ENCODE data around the gene LRRC14B. TPM values are rescaled to one million over a fixed set of nuclear protein-coding genes. Genes with fewer than 3 reads are reported as not detected.
"Not testable (repeated sequence)": the region's sequence is repeated elsewhere in the genome, so short reads cannot be mapped to it uniquely, and the experiment has no call there.

The LRRC14B gene
- polyA plus RNA-seq, 4 donors = 0.08 to 0.11 TPM; not detected in 2

DNA sequence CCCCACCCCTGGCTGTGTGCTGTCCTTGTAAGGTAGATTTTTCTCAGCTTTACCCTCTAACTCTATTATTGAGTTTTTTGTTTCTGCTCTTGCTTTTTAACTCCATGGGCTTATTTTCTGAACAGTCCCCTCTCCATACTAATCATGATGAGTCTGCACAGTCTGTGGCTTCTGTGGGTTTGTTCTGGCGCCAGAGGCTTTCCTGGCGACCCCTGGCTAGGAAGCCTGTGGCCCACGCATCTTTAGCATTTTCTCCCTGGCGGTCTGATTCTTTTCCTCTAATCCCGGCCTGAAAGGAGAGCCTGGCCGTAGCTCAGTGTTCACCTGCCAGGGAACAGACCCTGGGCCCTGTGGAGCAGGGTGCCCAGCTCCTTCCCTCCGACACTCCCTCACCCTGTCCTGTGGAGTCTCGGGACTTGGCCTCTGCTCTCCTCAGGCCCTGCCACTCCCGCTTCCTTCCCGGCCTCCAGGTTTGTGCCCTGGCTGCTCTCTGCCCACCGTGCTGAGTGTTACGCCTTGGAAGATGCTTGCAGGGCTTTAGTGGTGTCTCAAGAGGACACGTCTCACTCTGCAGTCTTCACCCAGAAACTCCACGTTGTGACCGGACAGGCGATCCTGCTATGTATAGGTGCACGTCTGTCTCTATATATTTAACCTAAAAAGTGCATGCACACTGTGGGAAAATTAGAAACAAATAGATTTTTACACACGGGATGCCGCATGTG, 31.7 kb upstream of the LRRC14B start:
- DNase-seq (ENCODE audit: low read depth in 4 of 4, low spot score in 2 of 4) = no peak

DNA sequence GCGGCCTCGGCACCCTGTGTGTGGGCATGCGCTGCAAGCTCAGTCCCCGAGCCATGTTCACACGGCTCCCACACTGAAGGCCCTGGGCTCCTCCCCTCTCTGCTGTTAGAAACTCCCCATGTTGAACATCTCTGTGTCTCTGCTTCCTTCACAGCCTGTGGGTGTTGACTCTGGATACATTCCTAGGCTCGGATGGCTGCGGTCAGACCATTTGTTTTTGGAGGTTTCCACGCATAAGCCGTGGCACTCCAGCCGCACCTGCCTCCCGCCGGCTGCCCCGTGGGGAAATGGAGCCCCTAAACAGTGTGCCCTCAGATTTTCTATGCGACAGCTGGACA, 31.2 kb upstream of the LRRC14B start:
- no peak for DNase-seq (ENCODE audit: low read depth in 4 of 4, low spot score in 2 of 4)

DNA sequence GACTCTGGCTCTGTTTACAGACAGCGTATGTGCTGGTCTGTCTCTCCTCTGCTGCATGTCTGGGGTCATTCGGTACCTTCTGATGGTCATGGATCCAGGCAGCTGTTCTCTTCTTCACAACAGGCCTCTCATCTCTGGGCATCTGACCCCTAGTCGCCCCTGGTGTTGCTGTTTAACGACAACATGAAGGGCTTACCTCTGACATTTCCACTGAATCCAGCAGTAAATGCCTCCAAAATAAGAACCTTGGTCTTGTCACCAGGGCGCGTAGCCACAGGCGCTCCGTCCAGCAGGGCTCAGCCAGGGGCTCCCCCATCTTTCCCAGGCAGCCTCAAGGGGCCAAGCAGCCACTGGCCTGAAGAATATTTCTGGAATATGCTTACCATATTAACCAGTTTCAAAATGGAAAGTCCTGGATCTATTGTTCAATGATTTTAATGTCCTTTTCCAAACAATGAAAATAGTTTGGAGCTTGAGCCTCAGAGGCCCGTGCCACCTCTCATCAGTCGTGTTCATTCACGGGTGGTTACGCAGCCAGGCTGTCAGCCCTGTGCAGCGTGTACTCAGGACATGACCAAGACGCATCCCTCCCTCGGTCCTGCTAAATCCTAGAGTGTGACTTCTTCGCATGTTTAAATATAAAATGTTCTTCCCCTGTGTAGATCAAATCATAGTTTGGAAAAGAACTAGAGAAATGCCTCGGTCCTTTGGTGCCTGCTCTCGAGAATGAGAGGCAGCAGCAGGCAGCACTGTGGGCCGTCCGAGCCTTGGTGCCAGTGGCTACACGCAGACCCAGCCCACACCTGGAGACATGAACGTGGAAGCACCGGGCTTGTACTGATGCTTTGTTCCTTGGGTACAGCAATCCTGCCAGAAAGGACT, 30.1 kb upstream of the LRRC14B start:
- no peak for DNase-seq (ENCODE audit: low read depth in 4 of 4, low spot score in 2 of 4)

DNA sequence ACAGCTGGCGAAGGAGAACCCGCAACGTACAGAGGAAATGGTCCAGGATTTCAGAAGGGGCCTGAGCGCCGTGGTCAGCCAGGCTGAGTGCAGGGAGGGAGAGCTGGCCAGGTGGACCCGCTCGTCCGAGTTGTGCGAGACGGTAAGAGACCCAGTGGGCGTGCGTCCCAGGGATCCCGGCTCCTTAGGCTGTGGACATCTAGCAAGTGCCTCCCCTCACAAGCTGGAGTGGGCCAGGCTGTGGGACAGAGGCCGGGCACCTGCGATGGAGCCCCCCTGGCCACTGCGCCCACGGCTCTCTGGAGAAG, 29.5 kb upstream of the LRRC14B start:
- no peak for DNase-seq (ENCODE audit: low read depth in 4 of 4, low spot score in 2 of 4)

DNA sequence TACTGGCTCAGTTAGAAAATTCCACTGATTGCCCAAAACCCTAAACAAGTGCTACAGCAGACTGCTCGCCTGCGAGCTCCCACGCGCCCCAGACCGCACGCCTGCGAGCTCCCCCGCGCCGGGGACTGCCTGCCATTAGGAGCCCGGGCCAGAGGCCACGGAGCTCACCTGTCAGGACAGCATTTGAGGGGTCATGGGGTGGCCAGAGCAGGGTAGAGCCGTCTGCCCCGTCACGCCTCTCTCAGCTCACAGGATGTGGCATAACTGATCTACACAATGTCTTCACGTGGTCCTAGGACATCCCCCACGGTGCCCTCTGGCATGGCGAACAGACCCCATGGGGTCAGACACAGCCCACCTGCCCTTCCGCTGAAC, 29.1 kb upstream of the LRRC14B start:
- no peak for DNase-seq (ENCODE audit: low read depth in 4 of 4, low spot score in 2 of 4)

DNA sequence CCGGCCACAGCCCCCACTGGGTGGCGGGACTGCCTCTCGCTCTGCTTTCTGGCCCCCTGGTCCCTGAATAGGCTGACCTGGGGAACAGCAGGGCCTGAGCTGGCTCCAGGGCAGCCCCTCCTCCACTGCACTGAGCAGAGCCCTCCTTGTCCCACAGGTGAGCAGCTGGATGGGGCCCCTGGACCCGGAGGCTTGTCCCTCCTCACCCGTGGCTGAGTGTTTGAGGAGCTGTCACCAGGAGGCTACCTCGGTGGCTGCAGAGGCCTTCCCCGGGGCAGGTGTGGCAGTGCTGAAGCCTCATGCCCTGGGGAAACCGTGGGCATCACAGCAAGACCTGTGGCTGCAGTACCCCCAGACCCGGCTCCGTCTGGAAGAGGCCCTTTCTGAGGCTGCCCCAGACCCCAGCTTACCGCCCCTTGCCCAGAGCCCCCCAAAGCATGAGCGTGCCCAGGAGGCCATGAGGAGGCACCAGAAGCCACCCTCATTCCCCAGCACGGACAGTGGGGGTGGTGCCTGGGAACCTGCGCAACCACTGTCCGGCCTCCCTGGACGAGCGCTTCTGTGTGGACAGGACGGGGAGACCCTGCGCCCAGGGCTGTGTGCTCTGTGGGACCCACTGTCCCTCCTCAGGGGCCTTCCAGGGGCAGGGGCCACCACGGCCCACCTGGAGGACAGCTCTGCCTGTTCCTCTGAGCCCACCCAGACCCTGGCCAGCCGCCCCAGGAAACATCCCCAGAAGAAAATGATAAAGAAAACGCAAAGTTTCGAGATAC, 28.5 kb upstream of the LRRC14B start:
- DNase-seq (ENCODE audit: low read depth in 4 of 4, low spot score in 2 of 4) = no peak

DNA sequence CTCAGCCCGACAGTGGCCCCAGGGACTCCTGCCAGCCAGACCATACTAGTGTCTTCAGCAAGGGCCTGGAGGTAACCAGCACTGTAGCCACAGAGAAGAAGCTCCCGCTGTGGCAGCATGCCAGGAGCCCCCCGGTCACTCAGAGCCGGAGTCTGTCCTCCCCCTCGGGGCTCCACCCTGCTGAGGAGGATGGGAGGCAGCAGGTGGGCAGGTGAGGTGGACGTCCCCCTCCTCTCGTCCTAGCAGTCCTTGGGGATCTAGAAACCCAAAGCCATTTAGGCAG, 28.0 kb upstream of the LRRC14B start:
- DNase-seq (ENCODE audit: low read depth in 4 of 4, low spot score in 2 of 4) = no peak

DNA sequence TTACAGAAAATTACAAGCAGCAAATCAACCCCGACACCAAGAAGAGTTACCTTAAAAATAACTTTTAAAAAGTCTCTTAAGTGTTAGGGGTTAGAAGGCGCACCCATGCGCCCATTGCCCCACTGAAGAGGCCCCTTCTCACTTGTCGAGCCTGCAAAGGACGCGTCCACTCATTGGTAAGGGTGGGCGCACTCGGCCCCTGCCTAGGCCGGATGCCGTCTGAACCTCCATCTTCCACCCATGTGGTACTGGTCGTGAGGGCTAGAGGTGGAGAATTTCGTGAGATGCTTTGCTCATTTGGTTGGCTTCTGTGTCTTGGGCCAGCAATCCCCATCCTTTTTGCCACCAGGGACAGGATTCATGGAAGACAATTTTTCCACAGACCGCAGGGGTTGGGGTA, 27.5 kb upstream of the LRRC14B start:
- no peak for DNase-seq (ENCODE audit: low read depth in 4 of 4, low spot score in 2 of 4)

DNA sequence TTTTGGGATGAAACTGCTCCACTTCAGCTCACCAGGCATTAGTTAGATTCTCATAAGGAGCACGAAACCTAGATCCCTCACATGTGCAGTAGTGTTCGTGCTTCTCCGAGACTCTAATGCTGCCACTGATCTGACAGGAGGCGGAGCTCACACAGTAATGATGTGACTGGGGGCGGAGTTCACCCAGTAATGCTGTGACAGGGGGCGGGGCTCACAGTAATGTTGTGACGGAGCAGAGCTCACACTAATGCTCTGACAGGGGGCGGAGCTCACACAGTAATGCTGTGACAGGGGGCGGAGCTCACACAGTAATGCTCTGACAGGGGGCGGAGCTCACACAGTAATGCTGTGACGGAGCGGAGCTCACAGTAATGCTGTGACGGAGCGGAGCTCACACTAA, 27.1 kb upstream of the LRRC14B start:
- DNase-seq (ENCODE audit: low read depth in 4 of 4, low spot score in 2 of 4) = no peak

DNA sequence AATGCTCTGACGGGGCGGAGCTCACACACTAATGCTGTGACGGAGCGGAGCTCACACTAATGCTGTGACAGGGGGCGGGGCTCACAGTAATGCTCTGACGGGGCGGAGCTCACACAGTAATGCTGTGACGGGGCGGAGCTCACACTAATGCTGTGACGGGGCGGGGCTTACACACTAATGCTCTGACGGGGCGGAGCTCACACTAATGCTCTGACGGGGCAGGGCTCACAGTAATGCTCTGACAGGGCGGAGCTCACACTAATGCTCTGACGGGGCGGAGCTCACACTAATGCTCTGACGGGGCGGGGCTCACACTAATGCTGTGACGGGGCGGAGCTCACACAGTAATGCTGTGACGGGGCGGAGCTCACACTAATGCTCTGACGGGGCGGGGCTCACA, 26.5 kb upstream of the LRRC14B start:
- not testable (repeated sequence) for DNase-seq (ENCODE audit: low read depth in 4 of 4, low spot score in 2 of 4)

DNA sequence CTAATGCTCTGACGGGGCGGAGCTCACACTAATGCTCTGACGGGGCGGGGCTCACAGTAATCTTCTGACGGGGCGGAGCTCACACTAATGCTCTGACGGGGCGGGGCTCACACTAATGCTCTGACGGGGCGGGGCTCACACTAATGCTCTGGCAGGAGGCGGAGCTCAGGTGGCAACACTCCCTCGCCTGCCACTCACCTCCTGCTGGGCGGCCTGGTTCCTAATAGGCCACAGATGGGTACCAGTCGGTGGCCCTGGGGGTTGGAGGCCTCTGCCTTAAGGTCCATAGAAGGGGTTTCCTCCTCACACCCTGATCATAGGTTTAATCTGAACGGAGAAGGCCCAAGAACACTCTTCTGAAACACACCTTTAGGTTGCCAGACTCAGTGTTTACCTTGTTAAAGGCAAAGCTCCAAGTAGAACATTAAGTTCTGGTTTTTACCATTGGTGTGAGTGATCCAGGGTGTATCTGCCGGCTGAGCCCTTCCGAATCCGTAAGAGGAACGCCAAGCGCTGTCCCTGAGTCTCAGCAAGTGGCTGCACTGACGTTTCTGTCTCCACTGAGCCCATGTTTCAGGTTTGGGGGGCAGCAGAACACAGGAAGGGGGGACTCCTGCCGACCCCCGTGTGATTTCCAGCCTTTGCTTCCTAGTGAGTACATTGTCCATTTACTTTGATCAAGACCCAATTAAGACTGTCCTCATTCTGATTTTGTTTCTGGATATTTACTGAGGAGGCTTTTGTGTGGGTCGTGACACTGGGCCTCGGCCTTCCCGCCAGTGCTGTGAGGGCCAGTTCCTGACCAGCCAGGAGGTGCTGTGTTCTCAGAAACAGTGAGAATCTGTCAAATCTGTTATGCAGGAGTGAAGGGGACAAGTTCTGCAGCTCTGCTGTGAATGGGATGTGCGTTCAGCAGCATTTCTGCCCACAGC, 24.6 kb upstream of the LRRC14B start:
- DNase-seq (ENCODE audit: low read depth in 4 of 4, low spot score in 2 of 4) = no peak

DNA sequence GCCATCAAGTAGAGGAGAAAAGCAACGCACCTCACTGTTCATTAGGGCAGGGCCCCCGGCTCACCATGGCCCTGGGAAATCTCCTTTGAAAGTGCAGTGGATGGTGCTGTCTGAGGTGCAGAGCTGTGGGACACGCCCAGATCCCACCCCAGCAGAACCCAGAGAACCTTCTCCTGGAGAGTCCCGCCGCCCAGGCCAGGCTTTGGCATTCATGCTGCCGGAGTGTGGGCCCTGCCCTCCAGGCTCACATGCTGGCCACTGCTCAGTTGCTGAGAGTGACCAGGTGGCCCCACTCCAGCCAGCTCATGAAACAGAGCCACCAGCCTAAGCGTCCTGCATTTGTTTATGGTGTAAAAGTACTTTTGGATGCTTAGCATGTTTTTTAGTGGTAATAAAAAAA, 23.8 kb upstream of the LRRC14B start:
- DNase-seq (ENCODE audit: low read depth in 4 of 4, low spot score in 2 of 4) = no peak

DNA sequence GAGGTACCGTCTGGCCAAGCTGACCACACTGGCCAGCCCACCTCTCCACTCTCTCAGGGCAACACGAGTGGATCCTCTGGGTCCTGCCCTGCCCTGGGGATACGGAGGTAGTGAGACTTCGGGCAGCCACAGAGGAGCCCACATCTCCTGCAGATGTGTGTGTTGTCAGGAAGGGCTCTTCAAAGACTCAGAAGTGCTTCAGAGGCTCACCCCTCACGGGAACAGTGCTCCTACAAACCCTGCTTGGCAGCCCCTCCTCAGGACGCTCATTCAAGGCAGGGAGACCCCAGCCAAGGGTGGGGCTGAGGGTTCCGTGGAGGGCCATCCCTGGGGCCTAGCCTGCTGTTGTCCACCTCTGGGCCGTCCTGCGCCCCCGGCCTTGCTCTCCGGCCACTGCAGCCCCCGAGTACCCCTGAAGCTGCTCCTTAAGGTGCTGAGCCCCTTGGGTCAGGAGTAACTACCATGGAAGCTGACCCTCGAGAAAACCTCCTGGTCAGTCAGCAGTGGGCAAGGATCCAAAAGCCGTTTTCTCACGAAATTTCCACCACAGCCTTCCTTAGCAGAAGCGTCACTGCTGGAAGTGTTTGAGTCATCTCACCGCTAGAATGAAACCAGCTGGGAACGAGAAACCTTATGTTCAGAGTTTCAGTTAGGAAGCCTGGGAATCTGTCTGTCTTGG, 23.2 kb upstream of the LRRC14B start:
- no peak for DNase-seq (ENCODE audit: low read depth in 4 of 4, low spot score in 2 of 4)

DNA sequence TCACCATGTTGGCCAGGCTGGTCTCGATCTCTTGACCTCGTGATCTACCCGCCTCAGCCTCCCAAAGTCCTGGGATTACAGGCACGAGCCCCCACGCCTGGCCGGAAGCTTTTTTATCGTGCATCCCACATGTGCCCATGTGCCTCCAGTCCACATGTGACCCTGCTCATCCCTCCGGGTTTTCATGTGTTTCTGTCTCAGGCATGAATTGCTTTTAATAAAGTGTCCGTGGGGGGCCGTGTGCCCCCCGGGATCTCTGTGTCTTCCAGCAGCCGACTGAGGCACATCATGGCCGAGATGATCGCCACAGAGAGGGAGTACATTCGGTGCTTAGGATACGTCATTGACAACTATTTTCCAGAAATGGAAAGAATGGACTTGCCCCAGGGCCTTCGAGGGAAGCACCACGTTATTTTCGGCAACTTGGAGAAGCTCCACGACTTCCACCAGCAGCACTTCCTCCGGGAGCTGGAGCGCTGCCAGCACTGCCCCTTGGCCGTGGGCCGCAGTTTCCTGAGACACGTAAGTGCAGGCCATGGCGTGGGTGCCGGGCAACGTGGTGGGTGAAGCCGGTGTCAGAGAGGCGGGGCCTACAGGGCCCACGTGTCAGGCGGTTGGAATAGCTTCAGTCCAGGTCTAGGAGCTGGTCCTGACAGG, 22.1 kb upstream of the LRRC14B start:
- DNase-seq (ENCODE audit: low read depth in 4 of 4, low spot score in 2 of 4) = no peak

DNA sequence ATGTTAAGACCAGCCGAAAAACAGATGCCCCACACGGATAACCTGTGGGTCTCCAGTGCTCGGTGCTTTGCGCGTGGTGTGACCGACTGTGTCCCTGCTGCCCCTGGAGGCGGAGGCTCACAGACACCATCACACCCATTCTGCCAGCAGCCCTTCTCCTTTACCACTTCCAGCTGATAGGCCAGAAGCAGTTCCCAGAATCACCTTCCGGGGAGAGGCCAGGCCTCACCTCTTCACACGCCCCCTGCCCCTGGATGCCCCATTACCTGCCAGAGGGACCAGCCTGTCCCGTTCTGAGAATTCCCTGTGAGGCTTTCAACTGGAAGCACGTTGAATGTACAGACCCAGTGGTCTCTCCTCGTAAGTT, 21.6 kb upstream of the LRRC14B start:
- DNase-seq (ENCODE audit: low read depth in 4 of 4, low spot score in 2 of 4) = no peak

DNA sequence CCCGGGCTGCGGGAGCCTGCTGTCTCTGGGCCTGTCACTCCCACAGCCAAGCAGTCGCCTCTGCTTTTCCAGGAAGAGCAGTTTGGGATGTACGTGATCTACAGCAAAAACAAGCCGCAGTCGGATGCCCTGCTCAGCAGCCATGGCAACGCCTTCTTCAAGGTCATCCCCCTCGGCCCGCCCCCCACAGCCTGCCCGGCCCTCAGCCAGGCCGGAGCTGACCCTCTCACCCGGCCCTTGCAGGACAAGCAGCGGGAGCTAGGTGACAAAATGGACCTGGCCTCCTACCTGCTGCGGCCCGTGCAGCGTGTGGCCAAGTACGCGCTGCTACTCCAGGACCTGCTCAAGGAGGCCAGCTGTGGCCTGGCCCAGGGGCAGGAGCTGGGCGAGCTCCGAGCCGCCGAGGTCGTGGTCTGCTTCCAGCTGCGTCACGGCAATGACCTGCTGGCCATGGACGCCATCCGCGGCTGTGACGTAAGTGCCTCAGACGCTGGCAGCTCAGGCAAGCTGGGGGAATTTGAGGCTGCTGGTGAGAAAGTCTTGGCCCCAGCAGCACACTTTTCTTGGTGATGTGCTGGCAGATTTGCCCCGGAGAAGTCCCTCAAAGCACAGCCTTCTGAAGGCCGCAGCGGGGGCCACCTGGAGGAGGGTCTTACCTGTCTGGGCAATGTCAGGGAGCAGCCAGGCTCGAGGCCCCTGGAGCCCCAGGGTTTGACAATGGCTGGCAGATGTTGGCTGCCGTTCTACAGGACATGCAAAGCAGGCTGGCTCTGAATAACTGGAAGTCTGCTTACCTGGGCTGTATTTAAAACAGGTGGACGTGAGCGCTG, 20.1 kb upstream of the LRRC14B start:
- DNase-seq (ENCODE audit: low read depth in 4 of 4, low spot score in 2 of 4) = no peak

DNA sequence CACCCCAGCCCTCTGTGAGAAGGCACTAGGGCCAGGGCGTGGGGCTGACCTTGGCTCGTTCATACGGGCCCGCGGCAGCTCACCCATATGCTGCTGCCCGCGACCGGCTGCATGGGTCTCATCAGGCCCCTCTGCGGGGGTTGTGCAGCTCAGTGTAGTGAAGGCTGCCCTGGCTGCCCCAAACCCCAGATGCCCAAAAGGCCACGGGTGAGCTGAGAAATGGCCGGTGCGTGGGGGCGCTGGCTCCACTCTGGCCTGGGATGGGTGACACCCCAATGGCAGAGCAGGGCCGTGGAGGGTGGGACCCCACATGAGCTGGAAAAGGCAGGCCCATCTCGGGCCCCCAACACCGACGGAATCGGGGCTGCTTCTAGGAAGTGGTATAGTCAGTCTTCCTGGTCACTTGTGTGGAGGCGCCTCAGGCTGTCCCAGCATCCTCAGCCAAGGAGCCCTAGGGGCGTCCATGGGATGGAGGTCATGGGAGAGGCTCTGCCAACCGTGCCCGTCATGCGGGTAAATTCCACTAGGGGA, 19.4 kb upstream of the LRRC14B start:
- no peak for DNase-seq (ENCODE audit: low read depth in 4 of 4, low spot score in 2 of 4)

DNA sequence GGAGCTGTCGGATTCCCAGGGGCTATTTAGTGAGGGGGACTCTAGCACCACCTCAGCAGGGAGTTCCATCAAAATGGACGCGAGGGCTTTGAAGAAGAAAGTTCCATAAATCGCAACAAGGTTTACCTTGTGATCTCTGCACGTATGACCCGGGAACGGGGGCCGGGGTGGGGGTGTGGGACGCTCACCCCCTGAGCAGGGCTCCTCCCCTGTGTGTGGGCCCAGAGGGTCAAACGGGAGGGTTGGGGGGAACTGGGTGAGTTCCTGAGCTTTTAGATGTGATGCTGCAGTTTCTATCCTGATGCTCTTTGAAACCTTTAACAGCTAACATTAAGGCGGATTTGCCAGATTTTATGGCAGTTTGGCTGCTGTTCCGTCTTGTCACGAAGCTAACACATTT, 18.9 kb upstream of the LRRC14B start:
- no peak for DNase-seq (ENCODE audit: low read depth in 4 of 4, low spot score in 2 of 4)

DNA sequence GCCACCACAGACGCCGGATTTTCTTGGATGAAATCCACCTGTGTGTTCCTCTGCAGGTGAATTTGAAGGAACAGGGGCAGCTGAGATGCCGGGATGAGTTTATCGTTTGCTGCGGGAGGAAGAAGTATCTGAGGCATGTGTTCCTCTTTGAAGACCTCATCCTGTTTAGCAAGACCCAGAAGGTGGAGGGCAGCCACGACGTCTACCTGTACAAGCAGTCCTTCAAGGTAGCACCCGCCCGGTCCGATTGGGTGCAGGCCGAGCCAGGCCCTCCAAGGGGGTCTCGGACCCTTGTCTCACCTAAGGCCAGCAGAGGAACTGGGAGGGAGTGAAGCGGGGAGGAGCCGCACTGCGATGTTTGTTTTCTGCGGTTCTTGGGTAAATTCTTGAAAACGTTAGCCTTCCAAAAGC, 18.4 kb upstream of the LRRC14B start:
- no peak for DNase-seq (ENCODE audit: low read depth in 4 of 4, low spot score in 2 of 4)
